DOHH2 (cell line): ENCODE measurements around the gene PRRG4.
"Not testable (repeated sequence)": the region's sequence is repeated elsewhere in the genome, so short reads cannot be mapped to it uniquely, and the experiment has no call there.

Experiments used
- H3F3A ChIP-seq: fragments of 200-600 bp; sonication (generic), shearing (Covaris generic); 2 replicates; pipeline ENCODE4 v1.6.0; 2016; ENCODE audit warnings: antibody characterized with exemption, mild to moderate bottlenecking; ENCODE audit not compliant: control insufficient read depth, insufficient read depth
- H3K27ac ChIP-seq: fragments of 200-600 bp; sonication (generic); 2 replicates; pipeline ENCODE4 v1.5.1; 2014; ENCODE audit warnings: low read depth, mild to moderate bottlenecking, low read length, moderate library complexity
- H3K27me3 ChIP-seq: fragments of 200-600 bp; sonication (generic); 2 replicates; pipeline ENCODE4 v1.6.1; 2014; ENCODE audit warnings: mild to moderate bottlenecking, low read length, mixed read lengths; ENCODE audit not compliant: control insufficient read depth
- H3K36me3 ChIP-seq: fragments of 200-600 bp; sonication (generic); 2 replicates; pipeline ENCODE4 v1.6.1; 2014; ENCODE audit warnings: mild to moderate bottlenecking, low read length, moderate library complexity, mixed read lengths; ENCODE audit not compliant: control insufficient read depth
- H3K4me1 ChIP-seq: fragments of 200-600 bp; sonication (generic); 2 replicates; pipeline ENCODE4 v1.6.1; 2014; ENCODE audit warnings: mild to moderate bottlenecking, low read length, mixed read lengths; ENCODE audit not compliant: control insufficient read depth
- H3K4me2 ChIP-seq: fragments of 200-600 bp; sonication (generic); 2 replicates; pipeline ENCODE4 v1.6.0; 2014; ENCODE audit warnings: mild to moderate bottlenecking, low read length, moderate library complexity
- H3K4me3 ChIP-seq: fragments of 200-600 bp; sonication (generic); 2 replicates; pipeline ENCODE4 v1.5.1; 2014; ENCODE audit warnings: mild to moderate bottlenecking, low read length, mixed read lengths
- H3K79me2 ChIP-seq: fragments of 200-600 bp; sonication (generic); 2 replicates; pipeline ENCODE4 v1.6.1; 2014; ENCODE audit warnings: mild to moderate bottlenecking, low read length, mixed read lengths; ENCODE audit not compliant: control insufficient read depth
- H3K9me2 ChIP-seq: fragments of 200-600 bp; sonication (generic); replicated peaks from 2 replicates; pipeline ENCODE4 v1.6.1; 2014; ENCODE audit warnings: mild to moderate bottlenecking, low read length, mixed read lengths; ENCODE audit not compliant: control insufficient read depth
- H3K9me3 ChIP-seq: fragments of 200-600 bp; sonication (generic); 2 replicates; pipeline ENCODE4 v1.6.1; 2014; ENCODE audit warnings: antibody characterized with exemption, low read length, mixed read lengths; ENCODE audit not compliant: control insufficient read depth, insufficient read depth
- H4K20me1 ChIP-seq: fragments of 200-600 bp; sonication (generic); 2 replicates; pipeline ENCODE4 v1.6.0; 2014; ENCODE audit warnings: low read depth, mild to moderate bottlenecking, antibody characterized with exemption, low read length, moderate library complexity; ENCODE audit not compliant: control insufficient read depth, insufficient read depth
- EZH2phosphoT487 ChIP-seq: fragments of 200-600 bp; sonication (generic); IDR thresholded peaks from 2 replicates; pipeline ENCODE4 v1.6.1; 2017; ENCODE audit warnings: borderline replicate concordance, mild to moderate bottlenecking, antibody characterized with exemption, low read length, moderate library complexity, mixed read lengths
- TF ChIP-seq, protein P1 (sequence below): fragments of 200-600 bp; sonication (generic); IDR thresholded peaks from one replicate; pipeline ENCODE4 v1.5.1; 2014; ENCODE audit warnings: antibody characterized with exemption, mild to moderate bottlenecking, low read depth, low read length; ENCODE audit not compliant: poor library complexity, severe bottlenecking

Gene PRRG4

DNA sequence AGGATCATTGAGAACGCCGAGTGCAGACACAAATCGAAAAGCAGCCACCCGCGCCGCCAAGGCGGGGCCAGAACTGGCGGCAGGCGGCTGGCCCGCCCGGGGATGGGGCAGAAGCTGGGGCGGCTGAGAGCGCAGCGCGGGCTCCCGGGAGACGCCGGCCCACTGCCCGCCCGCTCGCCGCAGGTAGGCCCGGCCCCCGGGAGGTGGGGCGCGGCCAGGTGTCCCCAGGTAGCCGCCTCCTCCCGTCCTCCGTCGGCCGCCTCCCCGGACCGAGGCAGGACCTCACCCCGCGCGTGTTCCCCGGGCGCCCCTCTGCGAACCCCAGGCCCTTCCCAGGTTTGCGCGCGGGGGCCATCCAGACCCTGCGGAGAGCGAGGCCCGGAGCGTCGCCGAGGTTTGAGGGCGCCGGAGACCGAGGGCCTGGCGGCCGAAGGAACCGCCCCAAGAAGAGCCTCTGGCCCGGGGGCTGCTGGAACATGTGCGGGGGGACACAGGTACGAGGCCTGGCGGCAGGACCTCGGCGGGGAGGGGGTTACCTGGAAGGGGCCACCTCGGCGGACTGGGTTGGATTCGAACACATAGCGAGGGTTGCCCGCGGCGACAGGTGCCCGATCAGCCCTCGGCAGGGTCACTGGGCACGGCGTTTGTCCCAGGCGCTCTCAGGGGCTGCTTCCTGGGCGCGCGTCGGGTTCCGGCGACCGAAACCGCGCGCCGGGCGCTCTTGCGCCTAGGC, at the start of gene PRRG4:
PRRG4 (plus strand) TSS at position 248 of the 733 bp plus-strand sequence. CDS start 603 bp downstream, outside the sequence.
- Histone ChIP-seq H3K4me3 (peak within 1 kb of the TSS; percentile 47), H3K4me1 (0 out of 2 replicates have a peak, but pooled peaks cover 2% of the 10 kb centered on the region)

GRCh38 chr11:32780839-32781238, 48.9 kb upstream of the PRRG4 start:
- H3K4me1 ChIP-seq, result peaks cover 76% of the 10 kb centered on the region
- H4K20me1 ChIP-seq, H3K36me3 ChIP-seq, H3K9me3 ChIP-seq, H3K4me2 ChIP-seq, H3F3A ChIP-seq, H3K4me3 ChIP-seq, H3K27ac ChIP-seq, H3K27me3 ChIP-seq, H3K9me2 ChIP-seq, H3K79me2 ChIP-seq: not testable (repeated sequence)

More for the DNA sequence above, at the start of gene PRRG4:
- Histone ChIP-seq H3K79me2 (no peaks in the 10 kb centered on the region), H3K4me2 (peak within 1 kb of the TSS; percentile 49), H3K27ac (no peak within 1 kb of the TSS), H3K9me3 (no peaks in the 10 kb centered on the region), H3F3A (no peaks in the 10 kb centered on the region), H4K20me1 (no peaks in the 10 kb centered on the region), H3K9me2 (no peaks in the 10 kb centered on the region), H3K36me3 (no peaks in the 10 kb centered on the region), H3K27me3 (peaks cover 27% of the 10 kb centered on the region)
- TF ChIP-seq, protein P1, sequence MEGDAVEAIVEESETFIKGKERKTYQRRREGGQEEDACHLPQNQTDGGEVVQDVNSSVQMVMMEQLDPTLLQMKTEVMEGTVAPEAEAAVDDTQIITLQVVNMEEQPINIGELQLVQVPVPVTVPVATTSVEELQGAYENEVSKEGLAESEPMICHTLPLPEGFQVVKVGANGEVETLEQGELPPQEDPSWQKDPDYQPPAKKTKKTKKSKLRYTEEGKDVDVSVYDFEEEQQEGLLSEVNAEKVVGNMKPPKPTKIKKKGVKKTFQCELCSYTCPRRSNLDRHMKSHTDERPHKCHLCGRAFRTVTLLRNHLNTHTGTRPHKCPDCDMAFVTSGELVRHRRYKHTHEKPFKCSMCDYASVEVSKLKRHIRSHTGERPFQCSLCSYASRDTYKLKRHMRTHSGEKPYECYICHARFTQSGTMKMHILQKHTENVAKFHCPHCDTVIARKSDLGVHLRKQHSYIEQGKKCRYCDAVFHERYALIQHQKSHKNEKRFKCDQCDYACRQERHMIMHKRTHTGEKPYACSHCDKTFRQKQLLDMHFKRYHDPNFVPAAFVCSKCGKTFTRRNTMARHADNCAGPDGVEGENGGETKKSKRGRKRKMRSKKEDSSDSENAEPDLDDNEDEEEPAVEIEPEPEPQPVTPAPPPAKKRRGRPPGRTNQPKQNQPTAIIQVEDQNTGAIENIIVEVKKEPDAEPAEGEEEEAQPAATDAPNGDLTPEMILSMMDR, result no peak
- TF ChIP-seq EZH2phosphoT487, result no peak; the same call in 1 of the 2 replicates

GRCh38 chr11:32781721-32782120, 48.0 kb upstream of the PRRG4 start:
- H3K36me3 ChIP-seq, result no peaks in the 10 kb centered on the region
- H3K4me1 ChIP-seq, result peaks cover 73% of the 10 kb centered on the region
- H3K27ac ChIP-seq, result no peak overlapping the region
- H3K27me3 ChIP-seq, result no peaks in the 10 kb centered on the region
- TF ChIP-seq EZH2phosphoT487, result no peak
- TF ChIP-seq, protein P1, result no peak
- H3K9me3 ChIP-seq, result no peaks in the 10 kb centered on the region
- no peak overlapping the region for H3K4me3 ChIP-seq
- H3K79me2 ChIP-seq, result no peaks in the 10 kb centered on the region
- H3K4me2 ChIP-seq, result no peak overlapping the region
- H3K9me2 ChIP-seq, result no peaks in the 10 kb centered on the region
- H4K20me1 ChIP-seq, result no peaks in the 10 kb centered on the region
- no peaks in the 10 kb centered on the region for H3F3A ChIP-seq

DNA sequence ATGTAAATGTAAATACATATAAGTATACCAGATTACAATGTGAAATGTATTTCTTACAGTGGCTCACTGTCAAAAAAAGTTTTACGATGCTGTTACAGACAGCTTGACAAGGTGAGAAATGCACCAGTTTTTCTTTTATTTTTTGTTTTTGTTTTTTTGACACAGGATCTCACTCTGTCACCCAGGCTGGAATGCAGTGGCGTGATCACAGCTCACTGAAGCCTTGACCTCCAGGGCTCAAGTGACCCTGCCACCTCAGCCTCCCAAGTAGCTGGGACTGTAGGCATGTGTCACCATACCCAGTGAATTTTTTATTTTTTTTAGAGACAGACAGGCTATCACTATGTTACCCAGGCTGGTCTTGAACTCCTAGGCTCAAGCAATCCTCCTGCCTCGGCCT, 44.5 kb upstream of the PRRG4 start:
- peak overlapping the region; percentile 52 for H3K4me2 ChIP-seq
- peak overlapping the region; percentile 48 for H3K27ac ChIP-seq
- TF ChIP-seq, protein P1, result no peak
- no peak for TF ChIP-seq EZH2phosphoT487
- H3K36me3 ChIP-seq, result no peaks in the 10 kb centered on the region
- H3K9me3 ChIP-seq, result no peaks in the 10 kb centered on the region
- no peaks in the 10 kb centered on the region for H3F3A ChIP-seq
- peaks cover 54% of the 10 kb centered on the region for H3K4me1 ChIP-seq
- peak overlapping the region; percentile 51 for H3K4me3 ChIP-seq
- no peaks in the 10 kb centered on the region for H4K20me1 ChIP-seq
- H3K9me2 ChIP-seq, result no peaks in the 10 kb centered on the region
- H3K27me3 ChIP-seq, result no peaks in the 10 kb centered on the region
- no peaks in the 10 kb centered on the region for H3K79me2 ChIP-seq
